ENCODE data around the gene MCM6.
"Not testable (repeated sequence)": the region's sequence is repeated elsewhere in the genome, so short reads cannot be mapped to it uniquely, and the experiment has no call there.

The MCM6 gene

DNA sequence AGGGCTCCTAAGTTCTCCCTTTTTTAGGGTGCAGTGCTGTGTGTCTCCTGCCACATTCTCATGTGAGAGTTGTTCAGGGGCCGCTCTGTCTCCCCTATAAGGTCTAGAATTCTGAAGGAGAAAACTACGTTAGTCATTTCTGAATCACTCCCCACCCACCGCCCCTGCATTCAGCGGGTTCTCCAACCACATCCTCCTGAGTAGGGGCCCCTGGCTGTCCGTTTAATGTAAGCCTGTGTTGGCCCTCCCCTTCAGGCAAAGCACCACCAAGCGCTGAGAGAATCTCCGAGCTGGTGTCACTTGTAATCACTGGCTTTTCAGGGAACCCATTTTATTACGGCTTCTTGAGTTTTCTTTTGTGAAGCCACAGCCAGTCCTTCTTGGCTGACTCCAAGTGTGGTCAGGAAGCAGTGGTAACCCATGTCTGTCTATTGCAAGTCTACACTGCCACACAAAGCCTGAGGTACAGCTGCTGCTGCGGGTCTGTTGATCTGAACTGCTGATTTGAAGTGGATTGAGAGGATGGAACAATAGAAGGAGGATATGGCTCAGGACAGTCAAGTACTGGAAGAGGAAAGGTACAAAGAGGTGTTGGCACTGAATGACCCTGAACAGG lies 56.1 kb downstream of the MCM6 start:
- H3K36me3 Mint-ChIP-seq (ENCODE audit: low read depth): peaks cover 18% of the 10 kb centered on the region
- peaks cover 16% of the 10 kb centered on the region for H3K9me3 Mint-ChIP-seq
- peak overlapping the region; percentile 85 for H3K4me3 Mint-ChIP-seq
- H3K4me1 Mint-ChIP-seq (ENCODE audit: low read depth): peaks cover 61% of the 10 kb centered on the region
- H3K27me3 Mint-ChIP-seq: no peaks in the 10 kb centered on the region
- peak overlapping the region; percentile 92 for H3K27ac Mint-ChIP-seq

DNA sequence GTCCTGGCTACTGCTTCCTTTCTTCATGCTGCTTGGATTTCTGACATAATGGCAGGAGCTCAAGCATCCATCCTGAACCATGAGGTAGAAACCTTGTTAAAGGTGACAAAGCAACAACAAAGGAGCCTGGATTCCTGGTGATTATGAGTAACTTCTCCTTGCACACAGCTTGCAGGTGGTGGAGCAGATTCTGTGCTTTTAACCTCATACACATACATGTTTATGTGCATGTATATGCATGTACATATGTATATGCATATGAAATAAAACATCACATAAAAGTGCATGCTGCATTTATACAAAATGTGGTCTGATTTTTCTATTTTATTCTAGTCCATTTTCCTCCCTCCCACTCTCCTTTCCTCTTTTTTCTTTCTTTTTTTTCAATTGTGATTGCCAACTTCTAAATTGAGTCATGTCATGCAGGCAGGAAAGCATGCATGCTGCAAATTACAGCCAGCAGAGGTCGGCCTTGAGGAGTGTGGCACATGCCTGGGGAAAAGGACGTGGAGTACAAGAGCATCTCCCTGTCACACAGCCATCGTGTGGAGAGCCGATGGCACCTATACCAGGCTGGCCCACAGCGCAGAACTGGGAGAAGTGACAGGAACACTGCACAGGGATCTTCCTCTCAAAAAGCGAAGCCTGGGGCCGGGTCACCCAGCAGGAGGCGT lies 57.2 kb downstream of the MCM6 start:
- no peaks in the 10 kb centered on the region for H3K27me3 Mint-ChIP-seq
- H3K4me1 Mint-ChIP-seq (ENCODE audit: low read depth): peaks cover 71% of the 10 kb centered on the region
- peaks cover 21% of the 10 kb centered on the region for H3K36me3 Mint-ChIP-seq (ENCODE audit: low read depth)
- peak overlapping the region; percentile 92 for H3K27ac Mint-ChIP-seq
- H3K4me3 Mint-ChIP-seq: peak overlapping the region; percentile 85
- peaks cover 19% of the 10 kb centered on the region for H3K9me3 Mint-ChIP-seq

DNA sequence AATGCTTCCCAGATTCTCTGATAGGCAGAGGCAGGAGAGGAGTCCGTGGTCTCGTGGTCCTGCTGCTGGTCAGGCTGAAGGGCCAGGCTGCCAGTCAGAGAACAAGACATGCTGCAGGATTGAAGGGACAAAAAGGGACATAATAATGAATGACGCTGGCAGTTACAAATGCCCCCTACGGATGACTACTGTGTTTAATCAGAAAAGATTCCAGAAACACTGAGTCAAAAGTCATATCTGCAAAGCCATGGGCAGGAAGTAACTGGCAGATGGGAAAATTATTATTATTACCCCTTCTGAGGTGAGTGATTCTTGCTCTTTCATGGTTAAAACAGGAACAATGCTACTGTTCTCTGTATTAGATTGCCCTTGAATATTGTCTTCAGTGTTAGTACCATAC lies 58.3 kb downstream of the MCM6 start:
- Mint-ChIP-seq H3K36me3 (ENCODE audit: low read depth) (peaks cover 17% of the 10 kb centered on the region), H3K4me3 (no peak overlapping the region), H3K9me3 (peaks cover 22% of the 10 kb centered on the region), H3K4me1 (ENCODE audit: low read depth) (peaks cover 72% of the 10 kb centered on the region), H3K27me3 (no peaks in the 10 kb centered on the region), H3K27ac (no peak overlapping the region)

DNA sequence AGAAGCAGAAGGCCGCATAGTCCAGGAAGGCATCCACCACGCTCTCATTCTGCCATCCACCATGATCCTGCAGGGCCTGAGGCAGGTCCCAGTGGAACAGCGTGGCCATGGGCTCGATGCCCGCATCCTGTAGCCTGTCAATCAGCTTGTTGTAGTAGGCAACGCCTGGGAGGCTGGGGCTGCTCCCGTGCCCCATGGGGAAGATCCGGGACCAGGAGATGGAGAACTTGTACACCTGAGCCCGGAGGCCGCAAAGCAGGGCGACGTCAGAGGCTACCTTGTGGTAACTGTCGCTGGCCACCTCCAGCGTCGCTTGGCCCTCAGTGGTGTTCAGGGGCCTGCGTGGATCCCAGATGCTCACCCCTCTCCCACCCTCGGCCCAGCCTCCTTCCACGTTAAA lies 58.8 kb downstream of the MCM6 start:
- peaks cover 12% of the 10 kb centered on the region for H3K36me3 Mint-ChIP-seq (ENCODE audit: low read depth)
- no peak overlapping the region for H3K4me3 Mint-ChIP-seq
- H3K9me3 Mint-ChIP-seq: peaks cover 22% of the 10 kb centered on the region
- H3K27ac Mint-ChIP-seq: no peak overlapping the region
- peaks cover 72% of the 10 kb centered on the region for H3K4me1 Mint-ChIP-seq (ENCODE audit: low read depth)
- H3K27me3 Mint-ChIP-seq: no peaks in the 10 kb centered on the region

DNA sequence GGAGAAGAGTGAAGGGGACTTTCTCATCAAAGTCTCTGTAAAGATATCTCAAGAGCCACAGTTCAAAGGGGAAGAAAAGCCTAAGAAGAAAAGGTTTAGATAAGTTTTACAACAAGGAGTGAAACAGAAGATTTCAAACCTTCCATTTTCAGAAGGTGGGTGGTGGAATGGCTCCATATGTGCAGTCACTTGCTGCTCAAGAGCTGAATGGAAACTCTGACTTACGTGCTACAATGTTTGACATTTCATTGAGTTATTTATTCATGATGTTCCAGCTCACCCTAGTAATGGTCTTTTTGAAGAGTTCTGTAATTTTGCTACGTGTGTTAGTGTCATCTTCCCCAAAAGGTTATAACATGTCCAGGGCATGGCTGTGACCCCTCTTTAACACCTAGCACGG lies 61.0 kb downstream of the MCM6 start:
- Mint-ChIP-seq H3K27ac (peak overlapping the region; percentile 93), H3K27me3 (no peaks in the 10 kb centered on the region), H3K4me3 (peak overlapping the region; percentile 46)

DNA sequence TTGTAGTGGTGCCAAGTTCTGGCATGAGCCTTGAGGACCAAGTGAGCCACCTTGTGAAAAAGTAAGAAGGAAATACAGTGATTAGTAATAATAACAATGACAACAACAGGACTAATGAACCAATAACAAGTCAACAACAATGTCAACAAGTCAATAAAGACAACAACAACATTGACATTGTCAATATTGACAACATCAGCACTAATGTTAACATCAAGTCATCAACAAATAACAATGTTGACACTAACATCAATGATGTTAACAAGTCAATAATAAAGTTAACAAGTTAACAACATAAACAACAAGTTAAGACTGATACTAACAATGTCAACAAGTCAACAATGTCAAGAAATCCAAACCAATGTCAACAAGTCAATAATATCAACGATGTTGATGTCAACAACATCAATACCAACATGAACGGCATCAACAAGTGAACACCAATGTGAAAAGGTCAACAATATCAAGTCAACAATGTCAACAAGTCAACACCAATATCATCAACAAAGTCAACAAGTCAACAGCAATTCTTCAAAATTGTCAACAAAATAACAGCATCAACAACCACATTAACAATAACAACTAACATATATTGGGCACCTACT lies 63.2 kb downstream of the MCM6 start:
- peaks cover 4% of the 10 kb centered on the region for H3K36me3 Mint-ChIP-seq (ENCODE audit: low read depth)
- peaks cover 29% of the 10 kb centered on the region for H3K4me1 Mint-ChIP-seq (ENCODE audit: low read depth)
- H3K27me3 Mint-ChIP-seq: no peaks in the 10 kb centered on the region
- H3K9me3 Mint-ChIP-seq: peaks cover 21% of the 10 kb centered on the region
- no peak overlapping the region for H3K4me3 Mint-ChIP-seq
- H3K27ac Mint-ChIP-seq: no peak overlapping the region

More for the DNA sequence above, 61.0 kb downstream of the MCM6 start:
- peaks cover 4% of the 10 kb centered on the region for H3K36me3 Mint-ChIP-seq (ENCODE audit: low read depth)
- H3K4me1 Mint-ChIP-seq (ENCODE audit: low read depth): peaks cover 52% of the 10 kb centered on the region
- H3K9me3 Mint-ChIP-seq: peaks cover 21% of the 10 kb centered on the region

DNA sequence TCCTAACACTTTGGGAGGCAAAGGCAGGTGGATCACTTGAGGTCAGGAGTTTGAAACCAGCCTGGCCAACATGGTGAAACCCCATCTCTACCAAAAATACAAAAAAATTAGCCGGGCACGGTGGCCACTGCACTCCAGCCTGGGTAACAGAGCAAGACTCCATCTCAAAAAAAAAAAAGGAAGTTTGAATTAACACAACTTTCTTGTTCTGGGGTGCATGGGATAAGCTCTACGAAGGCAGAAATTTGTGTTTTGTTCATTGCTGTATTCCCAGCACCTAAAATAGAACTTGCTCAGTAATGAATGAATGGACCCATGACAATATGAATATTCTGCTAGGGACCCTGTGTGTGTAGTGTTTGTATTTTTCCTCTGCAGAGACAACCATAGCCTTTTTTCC lies 68.4 kb downstream of the MCM6 start:
- not testable (repeated sequence) for H3K27me3 Mint-ChIP-seq; H3K36me3 Mint-ChIP-seq (ENCODE audit: low read depth); H3K9me3 Mint-ChIP-seq; H3K4me1 Mint-ChIP-seq (ENCODE audit: low read depth); H3K4me3 Mint-ChIP-seq; H3K27ac Mint-ChIP-seq

DNA sequence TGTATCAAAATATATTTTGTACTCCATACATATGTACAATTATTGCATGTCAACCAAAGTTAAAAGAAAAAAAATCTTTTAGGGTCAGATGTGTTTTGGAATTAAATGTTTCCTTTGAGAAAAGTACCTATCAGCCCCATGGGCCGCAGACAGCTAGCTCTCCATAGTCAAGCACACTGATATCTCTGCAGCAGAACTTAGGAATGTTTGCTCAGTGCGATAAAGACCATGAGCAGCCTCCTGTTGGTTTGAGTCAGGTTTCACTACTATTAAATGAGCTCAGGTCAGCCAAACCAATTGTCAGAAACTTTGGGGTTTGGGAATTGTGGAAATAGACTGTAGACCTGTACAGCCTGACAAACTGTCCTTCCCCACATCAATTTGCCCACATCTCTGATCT lies 73.0 kb downstream of the MCM6 start:
- Mint-ChIP-seq H3K4me3 (no peak overlapping the region), H3K27me3 (no peaks in the 10 kb centered on the region), H3K36me3 (ENCODE audit: low read depth) (peaks cover 6% of the 10 kb centered on the region), H3K4me1 (ENCODE audit: low read depth) (no peaks in the 10 kb centered on the region), H3K9me3 (peaks cover 21% of the 10 kb centered on the region), H3K27ac (no peak overlapping the region)

DNA sequence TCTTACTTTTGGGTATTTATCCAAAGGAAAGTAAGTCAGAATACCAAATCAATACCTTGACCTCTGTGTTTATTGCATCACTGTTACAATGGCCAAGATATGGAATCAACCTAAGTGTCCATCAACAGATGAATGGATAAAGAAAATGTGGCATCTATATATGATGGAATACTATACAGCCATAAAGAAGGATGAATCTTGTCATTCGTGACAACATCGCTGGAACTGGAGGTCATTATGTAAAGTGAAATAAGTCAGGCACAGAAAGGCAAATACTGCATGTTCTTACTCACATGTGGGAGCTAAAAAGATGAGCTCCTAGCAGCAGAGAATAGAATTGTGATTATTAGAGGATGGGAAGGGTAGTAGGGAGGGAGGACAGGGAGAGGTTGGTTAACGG lies 73.9 kb downstream of the MCM6 start:
- Mint-ChIP-seq H3K27me3 (no peaks in the 10 kb centered on the region), H3K4me3 (no peak overlapping the region), H3K9me3 (peaks cover 21% of the 10 kb centered on the region), H3K4me1 (ENCODE audit: low read depth) (peaks cover 3% of the 10 kb centered on the region), H3K36me3 (ENCODE audit: low read depth) (peaks cover 6% of the 10 kb centered on the region), H3K27ac (no peak overlapping the region)

DNA sequence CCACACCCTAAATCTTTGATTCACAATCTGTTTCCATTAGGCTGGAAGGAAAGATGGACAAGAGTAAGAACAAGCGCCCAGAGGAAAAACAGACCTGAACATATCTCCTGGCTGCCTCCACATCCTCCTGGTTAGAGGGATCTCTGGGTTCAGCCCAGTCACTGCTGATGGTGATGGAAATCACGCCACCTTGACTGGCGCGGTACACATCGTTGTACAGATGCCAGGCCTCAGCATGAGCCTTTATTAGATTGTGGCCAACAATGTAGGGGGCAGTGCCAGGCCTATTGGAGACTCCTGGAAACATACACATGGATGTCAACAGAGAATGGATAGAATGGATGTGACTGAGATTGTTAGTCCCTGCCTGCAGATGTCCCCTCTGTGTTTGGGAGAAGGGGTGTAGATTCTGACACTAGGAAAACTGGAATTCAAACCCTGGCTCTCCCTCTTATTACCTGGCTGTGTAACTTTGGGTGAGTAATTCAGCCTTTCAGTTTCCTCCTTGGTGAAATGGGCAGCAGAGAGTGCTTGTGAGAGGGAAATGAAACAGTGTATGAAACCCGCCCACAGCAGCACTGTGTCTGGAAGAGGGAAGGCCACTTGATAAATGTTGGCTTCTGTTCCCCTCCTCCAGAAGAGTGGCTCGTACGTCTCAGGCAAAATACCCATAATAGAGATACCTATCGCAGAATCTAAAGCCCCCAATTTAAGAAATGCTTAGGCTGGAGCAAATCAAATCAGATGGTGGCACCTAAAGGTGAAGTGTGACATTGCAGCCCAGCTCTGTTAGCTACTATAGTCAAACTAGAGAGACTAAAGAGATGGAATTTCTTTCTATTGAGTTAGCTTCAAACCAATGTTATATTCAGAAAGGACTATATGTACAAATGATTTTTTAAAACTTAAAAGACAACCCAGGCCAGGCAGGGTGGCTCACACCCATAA lies 75.5 kb downstream of the MCM6 start:
- no peak overlapping the region for H3K27ac Mint-ChIP-seq
- no peak overlapping the region for H3K4me3 Mint-ChIP-seq
- peaks cover 21% of the 10 kb centered on the region for H3K9me3 Mint-ChIP-seq
- H3K4me1 Mint-ChIP-seq (ENCODE audit: low read depth): peaks cover 5% of the 10 kb centered on the region
- H3K36me3 Mint-ChIP-seq (ENCODE audit: low read depth): peaks cover 6% of the 10 kb centered on the region
- no peaks in the 10 kb centered on the region for H3K27me3 Mint-ChIP-seq

DNA sequence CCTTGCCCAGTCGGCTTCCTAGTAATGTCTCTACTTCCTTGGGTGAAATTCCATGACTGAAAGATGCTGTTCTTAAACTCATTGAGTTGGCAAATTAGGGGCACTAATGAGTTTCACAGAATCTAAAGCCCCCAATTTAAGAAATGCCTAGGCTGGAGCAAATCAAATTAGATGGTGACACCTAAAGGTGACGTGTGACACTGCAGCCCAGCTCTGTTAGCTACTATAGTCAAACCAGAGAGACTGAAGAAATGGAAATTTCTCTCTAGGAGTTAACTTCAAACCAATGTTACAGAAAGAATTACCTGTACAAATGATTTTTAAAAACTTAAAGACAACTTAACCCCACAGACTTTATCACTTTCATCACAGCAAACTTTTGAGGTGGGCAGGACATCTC lies 76.5 kb downstream of the MCM6 start:
- no peaks in the 10 kb centered on the region for H3K27me3 Mint-ChIP-seq
- peaks cover 6% of the 10 kb centered on the region for H3K36me3 Mint-ChIP-seq (ENCODE audit: low read depth)
- peaks cover 21% of the 10 kb centered on the region for H3K9me3 Mint-ChIP-seq
- peaks cover 10% of the 10 kb centered on the region for H3K4me1 Mint-ChIP-seq (ENCODE audit: low read depth)
- H3K4me3 Mint-ChIP-seq: no peak overlapping the region
- no peak overlapping the region for H3K27ac Mint-ChIP-seq

DNA sequence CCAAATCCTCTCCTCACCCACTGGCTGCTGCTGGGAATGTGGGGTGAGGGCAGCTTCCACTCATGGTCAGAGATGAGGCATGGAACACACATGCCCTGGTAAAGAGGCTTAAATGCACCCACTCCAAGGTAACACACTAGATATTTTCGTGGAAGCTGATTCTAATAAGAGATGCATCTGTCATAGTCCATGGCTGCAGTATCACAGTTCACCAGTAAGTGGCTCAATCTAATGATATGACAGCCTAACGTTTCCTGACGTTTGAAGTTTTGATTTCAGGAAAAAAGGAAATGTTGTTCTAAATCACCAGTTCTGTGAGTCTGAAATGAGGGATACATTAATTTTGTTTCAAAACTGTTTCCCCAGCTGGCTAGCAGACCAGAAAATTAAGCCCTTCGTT lies 77.5 kb downstream of the MCM6 start:
- Mint-ChIP-seq H3K27ac (no peak overlapping the region), H3K4me3 (no peak overlapping the region), H3K36me3 (ENCODE audit: low read depth) (peaks cover 6% of the 10 kb centered on the region), H3K4me1 (ENCODE audit: low read depth) (peaks cover 13% of the 10 kb centered on the region), H3K27me3 (no peaks in the 10 kb centered on the region), H3K9me3 (peaks cover 21% of the 10 kb centered on the region)

DNA sequence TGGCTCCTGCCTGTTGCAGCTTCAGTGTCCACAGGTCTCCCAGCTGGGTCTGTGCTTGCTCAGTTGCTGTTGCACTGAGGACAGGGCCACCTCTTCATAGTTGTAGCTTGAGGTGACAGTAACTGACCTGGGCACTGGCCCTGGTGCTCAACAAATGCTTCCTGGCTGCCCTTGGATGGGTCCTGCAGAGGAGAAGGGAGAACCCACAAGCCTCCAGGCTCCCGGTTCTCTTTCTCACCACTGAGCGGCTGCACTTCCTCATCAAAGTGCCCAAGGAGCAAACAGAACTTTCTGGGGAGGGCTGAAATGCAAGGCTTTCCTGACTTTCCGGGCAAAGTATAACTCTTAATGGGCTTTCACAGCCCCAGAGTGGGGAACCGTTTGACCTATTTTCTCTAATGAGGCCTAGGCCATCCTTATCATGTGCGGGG lies 78.0 kb downstream of the MCM6 start:
- Mint-ChIP-seq H3K4me1 (ENCODE audit: low read depth) (peaks cover 16% of the 10 kb centered on the region), H3K4me3 (no peak overlapping the region), H3K27me3 (no peaks in the 10 kb centered on the region), H3K9me3 (peaks cover 21% of the 10 kb centered on the region), H3K27ac (no peak overlapping the region), H3K36me3 (ENCODE audit: low read depth) (peaks cover 6% of the 10 kb centered on the region)

DNA sequence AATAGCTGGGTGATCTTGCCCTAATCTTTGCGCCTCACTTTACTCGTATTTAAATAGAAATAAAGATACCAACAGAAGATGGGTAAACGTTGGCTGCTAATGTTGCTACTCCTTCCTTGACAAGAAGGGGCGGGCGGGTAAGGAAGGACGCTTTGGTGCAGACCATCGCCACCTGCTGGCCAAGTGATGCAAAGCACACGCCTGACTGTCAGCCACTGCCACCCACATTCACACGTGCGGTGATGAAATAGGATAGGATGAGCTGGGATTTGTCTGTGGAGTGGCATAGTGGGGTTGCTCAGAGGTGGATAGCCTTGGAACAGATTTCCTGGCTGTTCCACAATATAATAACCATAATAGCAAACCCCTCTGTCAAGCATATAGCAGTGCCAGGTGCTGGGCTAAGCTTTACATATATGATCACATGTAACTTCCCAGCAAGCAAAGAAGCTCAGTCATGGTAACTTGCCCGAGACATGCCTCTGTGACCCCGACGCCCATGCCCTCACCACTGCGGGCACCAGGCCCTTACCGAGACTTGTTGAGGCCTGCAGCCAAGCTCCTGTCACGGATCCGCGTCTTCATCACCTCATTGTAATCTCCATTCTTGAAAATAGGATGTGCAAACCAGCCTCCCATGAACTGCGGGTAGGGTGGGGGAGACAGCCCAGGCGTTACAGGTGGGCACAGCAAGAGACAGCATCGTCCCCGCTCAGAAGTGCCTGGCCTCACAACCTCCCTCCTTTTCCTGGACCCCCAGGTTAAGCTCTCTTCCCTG lies 78.6 kb downstream of the MCM6 start:
- H3K4me3 Mint-ChIP-seq: no peak overlapping the region
- H3K4me1 Mint-ChIP-seq (ENCODE audit: low read depth): peaks cover 22% of the 10 kb centered on the region
- H3K27ac Mint-ChIP-seq: peak overlapping the region; percentile 66
- H3K36me3 Mint-ChIP-seq (ENCODE audit: low read depth): peaks cover 6% of the 10 kb centered on the region
- H3K27me3 Mint-ChIP-seq: no peaks in the 10 kb centered on the region
- H3K9me3 Mint-ChIP-seq: peaks cover 21% of the 10 kb centered on the region
